ENCODE measurements around the gene CD9. TPM values are rescaled to one million over a fixed set of nuclear protein-coding genes. Genes with fewer than 3 reads are reported as not detected.

CD9 gene
- total RNA-seq, 1 donor from 2014 or later, result 30.8 TPM

GRCh38 chr12:6235906-6236640 is 35.9 kb downstream of the CD9 start:
- intact Hi-C loops (cut with micrococcal nuclease), result no loop called here

DNA sequence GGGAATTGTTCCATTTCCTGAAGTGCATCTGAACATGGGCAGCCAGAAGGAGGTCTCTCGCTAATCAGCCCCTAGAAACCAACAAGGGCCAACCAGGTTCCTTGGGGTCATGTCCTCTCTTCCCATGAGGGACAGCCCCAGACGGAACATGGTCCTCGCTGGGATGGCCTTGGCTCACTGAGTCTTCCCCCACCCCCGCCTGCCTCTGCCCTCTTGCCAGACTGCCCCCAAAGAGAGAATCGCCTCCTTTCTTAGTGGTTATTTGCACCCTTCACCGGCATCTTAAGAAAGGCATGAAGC is 36.4 kb downstream of the CD9 start:
- intact Hi-C loops (cut with micrococcal nuclease), result no loop called here

DNA sequence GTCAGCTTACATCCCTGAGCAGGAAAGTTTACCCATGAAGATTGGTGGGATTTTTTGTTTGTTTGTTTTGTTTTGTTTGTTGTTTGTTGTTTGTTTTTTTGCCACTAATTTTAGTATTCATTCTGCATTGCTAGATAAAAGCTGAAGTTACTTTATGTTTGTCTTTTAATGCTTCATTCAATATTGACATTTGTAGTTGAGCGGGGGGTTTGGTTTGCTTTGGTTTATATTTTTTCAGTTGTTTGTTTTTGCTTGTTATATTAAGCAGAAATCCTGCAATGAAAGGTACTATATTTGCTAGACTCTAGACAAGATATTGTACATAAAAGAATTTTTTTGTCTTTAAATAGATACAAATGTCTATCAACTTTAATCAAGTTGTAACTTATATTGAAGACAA is 37.6 kb downstream of the CD9 start:
- intact Hi-C loops (cut with micrococcal nuclease), result no loop called here

- intact Hi-C loops (cut with micrococcal nuclease), result no loop called here
Measured at GRCh38 chr12:6238875-6239274, 38.7 kb downstream of the CD9 start.

- intact Hi-C loops (cut with micrococcal nuclease), result no loop called here
Measured at GRCh38 chr12:6241495-6241894, 41.3 kb downstream of the CD9 start.

DNA sequence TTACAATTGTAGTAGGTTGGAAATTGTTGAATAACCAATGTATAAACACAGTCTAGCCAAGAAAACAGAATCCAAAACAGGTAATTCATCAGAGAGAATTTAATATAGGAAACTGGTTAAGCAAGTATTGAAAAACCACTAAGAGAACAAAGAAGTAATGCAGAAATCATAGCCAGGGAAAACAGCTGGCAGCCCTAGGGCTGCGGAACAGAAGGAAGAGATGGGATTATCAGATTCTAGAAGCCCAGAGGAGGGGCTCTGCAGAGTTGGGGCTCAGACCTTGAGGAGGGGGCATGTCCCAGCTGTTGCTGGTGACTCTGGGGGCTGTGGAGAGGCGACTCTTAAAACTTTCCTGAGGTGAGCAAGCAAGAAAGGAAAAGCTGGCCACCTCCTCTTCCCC is 49.4 kb downstream of the CD9 start:
- intact Hi-C loops (cut with micrococcal nuclease), result no loop called here

DNA sequence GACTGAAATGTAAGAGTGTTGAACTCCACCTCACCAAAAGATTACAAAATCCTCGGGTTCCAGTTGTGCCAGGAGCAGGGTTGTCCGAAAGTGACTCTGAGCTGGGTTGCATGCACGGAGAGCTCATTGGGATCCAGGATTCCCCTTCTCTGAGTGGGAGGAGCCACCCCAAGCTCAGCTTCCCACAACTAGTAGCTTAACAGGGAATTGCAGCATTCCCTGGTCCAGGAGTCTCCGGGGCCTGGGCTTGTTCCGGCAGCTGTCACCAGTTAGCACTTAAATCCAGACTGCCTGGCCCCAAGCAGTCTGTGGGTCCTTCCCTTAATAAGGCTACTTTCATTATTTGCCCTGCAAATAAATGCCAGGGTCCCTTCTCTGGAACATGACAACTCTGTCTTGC is 50.1 kb downstream of the CD9 start:
- intact Hi-C loops (cut with micrococcal nuclease), result no loop called here

DNA sequence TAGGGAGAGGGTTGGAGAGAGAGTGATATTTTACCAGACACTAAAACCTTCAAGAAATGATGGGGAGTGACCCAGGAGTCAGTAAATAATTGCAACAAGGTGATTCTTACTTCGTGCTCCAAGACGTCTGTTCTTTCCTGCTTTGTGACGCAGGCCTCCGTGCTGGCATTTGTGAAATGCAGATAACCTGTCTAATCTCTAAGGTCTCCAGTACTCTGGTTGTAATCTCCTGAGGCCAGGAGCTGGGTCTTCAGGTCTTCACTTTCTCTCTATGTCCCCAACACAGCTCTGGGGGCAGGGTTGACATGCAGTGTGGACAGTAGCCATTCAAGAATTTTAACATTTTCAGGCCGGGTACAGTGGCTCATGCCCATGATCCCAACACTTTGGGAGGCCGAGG is 53.1 kb downstream of the CD9 start:
- intact Hi-C loops (cut with micrococcal nuclease), result loop anchor here (1.0 kb wide), 1 partner anchor 9 kb away; no protein-coding TSS in a partner anchor

DNA sequence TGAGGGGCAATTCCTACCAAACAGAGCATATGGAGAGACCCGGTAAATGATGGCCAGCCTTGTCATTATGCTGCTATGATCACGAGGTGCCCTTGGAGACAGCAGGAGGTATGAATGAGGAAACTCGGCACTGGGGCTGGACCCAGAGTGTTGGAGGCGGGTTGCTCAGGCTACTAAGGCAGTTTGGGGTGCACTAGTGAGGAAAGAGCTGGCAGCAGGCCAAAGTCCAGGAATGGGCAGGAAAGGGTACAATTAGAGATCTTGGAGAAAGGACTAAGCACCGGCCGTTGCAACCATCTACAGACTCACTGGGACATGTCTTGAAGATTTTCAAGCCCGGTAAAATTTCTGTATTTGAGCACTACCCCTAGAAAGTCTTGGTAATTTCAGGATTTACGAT is 54.3 kb downstream of the CD9 start:
- intact Hi-C loops (cut with micrococcal nuclease), result no loop called here

DNA sequence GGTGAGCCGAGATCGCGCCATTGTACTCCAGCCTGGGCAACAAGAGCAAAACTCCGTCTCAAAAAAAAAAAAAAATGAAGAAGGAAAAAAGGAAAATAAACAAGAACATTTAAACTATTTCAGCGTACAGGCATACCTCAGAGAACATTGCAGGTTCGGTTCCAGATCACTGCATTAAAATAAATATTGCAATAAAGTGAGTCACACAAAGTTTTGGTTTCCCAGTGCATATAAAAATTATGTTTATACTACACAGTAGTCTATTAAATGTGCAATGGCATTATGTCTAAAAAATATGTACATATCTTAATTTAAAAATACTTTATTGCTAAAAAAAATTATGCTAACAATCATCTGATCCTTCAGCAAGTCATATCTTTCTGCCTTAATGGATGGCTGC is 56.8 kb downstream of the CD9 start:
- intact Hi-C loops (cut with micrococcal nuclease), result no loop called here

- intact Hi-C loops (cut with micrococcal nuclease), result no loop called here
Measured at GRCh38 chr12:6262211-6262610, 62.0 kb downstream of the CD9 start.

- intact Hi-C loops (cut with micrococcal nuclease), result no loop called here
Measured at GRCh38 chr12:6262623-6263022, 62.4 kb downstream of the CD9 start.

DNA sequence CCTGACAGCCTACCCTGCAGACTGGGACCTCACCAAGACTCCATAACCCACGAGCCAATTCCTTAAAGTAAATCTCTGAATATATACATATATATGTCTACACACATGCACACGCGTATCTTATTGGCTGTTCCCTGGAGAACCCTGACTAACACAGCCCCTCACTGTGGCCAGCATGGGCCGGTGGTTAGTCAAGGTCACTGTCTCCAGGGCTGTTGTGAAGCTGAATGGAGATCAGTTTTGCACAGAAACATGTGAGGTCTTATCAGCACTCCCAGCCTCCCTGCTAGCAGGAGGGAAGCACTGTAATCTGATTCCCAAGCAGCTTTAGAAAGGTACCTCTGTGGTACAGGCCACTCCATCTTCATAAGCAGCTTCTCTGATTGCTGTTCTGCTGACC is 63.7 kb downstream of the CD9 start:
- intact Hi-C loops (cut with micrococcal nuclease), result no loop called here

DNA sequence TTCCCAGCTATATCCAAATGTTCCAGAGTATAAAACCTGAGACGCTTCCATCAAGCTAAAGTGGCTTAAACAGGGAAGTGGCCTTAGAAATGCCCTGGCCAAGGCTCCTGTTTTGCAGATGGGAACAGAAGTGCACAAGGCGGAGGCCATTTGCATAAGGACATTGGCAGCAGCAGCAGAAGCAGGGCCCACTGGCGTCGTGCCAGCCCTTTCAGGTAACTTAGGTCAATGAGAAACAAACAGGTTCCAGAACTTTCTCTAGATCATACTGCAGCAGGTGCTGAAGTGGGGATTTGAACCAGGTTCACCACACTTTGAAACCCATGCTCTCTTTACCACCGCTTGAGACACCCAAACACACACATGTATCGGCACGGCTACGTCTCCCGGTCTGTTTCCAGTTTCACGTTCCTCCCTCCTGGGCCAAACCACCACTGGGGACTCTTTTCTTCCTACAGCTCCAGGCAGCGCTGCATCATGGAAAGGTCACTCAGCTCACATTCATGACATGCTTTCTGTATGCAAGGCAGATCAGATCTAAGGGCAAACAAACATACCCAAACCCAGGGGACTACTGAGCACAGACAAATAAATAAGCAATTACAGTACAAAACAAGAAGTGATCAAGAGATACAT is 64.3 kb downstream of the CD9 start:
- intact Hi-C loops (cut with micrococcal nuclease), result no loop called here

DNA sequence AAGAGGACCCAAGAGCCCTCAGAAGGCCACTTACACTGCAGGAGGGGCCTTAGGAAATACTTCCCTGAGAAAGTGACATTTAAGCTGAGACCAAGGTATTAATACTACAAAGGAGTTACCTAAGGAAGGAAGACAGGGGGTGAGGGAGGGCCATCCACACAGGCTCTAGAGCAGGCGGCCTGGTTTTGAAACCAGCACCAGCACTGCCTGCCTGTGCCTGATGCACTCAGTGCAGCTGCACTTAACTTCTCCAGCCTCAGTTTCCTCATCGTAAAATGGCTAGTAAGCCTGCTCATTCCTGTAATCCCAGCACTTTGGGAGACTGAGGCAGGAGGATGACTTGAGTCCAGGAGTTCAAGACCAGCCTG is 64.8 kb downstream of the CD9 start:
- intact Hi-C loops (cut with micrococcal nuclease), result no loop called here

DNA sequence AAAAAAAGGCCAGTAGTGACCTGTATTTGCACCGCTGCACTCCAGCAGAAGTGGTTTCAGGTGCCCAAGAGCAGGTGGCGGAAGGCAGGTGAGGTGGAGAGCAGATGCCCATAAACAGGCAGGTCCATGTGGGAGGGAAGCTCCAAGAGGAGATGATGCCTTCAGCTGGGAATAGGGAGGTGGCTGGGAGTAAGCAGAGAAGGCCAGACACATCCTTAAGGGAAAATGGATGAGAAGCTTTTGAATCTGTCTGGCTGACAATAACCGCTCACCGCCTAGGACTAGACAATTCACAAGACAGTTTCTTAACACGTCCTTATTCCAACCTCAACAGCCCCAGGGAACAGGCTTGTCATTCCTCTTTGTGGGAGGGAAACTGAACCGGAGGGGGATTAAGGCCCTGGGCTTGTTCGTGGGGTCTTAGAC is 66.4 kb downstream of the CD9 start:
- intact Hi-C loops (cut with micrococcal nuclease), result no loop called here

DNA sequence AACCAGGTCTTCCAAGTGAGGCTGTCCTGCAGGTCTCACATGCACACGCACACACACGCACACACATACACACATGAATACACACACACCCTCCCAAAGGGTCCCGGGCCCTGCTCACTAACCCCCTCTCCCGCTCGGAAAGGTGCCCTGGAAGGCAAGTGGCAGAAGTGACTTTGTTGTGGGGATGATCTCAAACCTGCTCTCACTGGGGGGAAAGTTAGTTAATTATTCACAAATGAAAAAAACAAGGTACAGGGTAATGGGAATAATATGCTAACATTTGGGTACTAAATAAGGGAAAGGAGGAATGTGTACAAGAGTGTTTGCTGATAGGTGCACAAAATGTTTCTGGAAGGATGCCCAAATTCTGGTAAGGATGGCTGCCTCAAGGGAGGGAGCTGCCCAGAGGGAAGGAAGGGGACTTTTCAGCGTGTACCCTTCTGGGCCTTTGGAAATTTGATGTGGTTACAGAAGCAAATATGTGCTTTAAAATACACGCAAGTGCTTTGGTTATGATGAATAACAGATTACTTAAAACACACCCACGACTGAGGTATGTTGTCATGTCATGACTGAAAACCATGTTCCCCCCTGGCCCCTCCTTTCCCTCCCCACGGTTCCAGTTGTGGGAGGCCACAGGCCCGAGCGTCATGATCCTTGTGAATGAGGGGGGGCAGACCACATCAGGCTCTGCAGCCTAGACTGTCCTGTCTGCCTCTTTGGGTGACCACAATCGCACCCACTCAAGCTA is 66.9 kb downstream of the CD9 start:
- intact Hi-C loops (cut with micrococcal nuclease), result no loop called here

DNA sequence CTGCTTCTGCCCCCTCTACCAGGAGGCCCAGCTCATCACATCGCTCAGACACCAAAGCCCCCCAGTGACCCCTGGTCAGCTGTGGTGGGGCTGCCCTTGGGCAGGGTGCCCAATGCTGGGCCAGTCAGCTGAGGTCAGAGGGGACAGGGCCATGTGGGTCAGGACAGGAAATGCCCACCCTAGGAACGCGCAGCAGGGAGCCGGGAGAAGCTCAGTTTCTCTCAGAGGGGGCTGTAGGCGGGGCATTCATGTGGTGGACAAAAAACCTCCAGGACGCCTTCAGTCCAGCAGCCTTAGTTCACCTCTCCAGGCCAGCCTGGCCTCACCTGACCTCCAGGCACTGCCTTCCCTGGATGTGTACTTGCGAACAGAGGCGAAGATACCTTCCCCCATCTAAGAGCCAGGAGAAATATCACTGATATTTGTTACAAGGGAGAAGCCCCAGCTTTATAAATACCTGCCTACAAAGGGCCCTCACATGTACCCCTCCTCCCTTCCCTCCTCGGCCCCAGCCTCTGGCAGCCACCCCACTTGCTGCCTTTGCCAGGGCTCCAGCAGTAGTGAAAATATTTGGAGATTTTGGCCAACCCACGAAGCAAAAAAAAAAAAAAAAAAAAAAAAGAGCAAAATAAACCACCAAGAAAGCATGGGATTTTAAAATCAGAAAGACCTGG is 68.4 kb downstream of the CD9 start:
- intact Hi-C loops (cut with micrococcal nuclease), result no loop called here

DNA sequence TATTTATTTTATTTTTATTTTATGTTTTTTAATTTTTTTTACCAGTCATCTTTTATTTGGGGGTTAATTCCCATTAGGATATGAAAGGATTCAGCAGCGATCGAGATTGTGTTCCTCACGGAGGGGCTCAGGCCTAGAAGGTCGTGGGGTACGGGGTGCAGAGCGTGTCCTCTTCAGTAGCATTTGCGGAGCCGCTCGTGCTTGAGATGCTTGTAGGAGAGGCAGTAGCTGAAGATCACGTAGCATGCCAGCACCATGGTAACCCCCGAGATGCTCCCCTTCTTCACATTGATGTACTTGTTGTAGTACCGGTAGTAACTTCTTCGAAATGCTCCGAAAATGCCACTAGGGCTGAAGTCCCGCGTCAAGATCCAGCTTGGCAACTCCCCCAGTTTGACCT is 69.8 kb downstream of the CD9 start:
- intact Hi-C loops (cut with micrococcal nuclease), result no loop called here

DNA sequence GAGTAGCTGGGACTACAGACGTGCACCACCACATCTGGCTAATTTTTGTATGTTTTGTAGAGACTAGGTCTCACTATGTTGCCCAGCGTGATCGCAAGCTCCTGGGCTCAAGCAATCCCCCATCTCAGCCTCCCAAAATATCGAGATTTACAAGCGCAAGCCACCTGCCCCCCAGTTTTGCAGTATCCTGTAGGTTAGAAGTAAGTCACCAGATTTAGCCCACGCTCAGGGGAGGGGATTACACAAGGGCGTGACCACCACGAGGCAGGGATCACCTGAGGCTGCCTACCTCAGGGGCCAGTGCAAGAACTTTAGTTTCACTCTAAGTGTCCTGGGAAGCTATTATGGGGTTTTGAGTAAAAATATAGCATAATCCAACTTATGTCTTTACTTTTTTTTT is 71.1 kb downstream of the CD9 start:
- intact Hi-C loops (cut with micrococcal nuclease), result no loop called here

DNA sequence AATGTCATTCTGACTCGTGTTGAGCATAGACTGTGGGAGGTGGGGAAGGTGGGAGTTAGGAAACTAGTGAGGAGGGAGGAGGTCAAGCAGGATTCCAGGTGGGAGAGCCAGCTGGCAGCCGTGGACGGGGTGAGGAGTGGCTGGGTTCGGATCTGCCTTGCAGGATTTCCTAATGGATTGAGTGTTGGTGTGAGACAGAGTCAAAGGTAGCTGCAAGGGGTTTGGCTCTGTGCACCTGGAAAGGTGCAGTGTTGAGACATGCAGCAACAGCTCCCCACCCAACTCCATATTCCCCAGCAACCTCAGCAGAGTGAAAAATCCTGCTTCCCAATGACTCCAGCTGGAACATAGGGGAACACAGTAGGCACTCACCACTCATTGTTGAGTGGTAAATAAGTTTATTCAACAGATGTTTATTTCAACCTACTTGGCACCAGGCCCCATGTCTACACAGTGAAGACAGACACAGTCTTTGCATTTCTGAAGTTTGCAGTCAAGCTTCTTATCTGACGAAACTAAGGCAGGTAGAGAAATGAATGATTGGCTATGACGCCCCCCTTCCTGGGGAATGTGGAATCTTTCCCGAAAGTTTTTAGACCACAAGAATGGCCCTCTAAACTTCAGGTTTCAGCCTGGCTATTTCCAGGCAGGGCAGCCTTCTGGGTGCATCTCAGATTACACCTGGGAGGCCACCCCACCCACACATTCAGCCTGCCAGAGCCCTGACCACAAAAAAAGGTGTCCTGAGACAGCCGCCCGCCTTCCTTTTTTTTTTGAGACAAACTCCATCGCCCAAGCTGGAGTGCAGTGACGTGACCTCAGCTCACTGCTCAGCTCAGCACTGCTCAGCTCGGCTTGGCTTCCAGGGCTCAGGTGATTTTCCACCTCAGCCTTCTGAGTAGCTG is 72.4 kb downstream of the CD9 start:
- intact Hi-C loops (cut with micrococcal nuclease), result no loop called here
